ENCODE data around the gene SLC16A10.
"Not testable (repeated sequence)": the region's sequence is repeated elsewhere in the genome, so short reads cannot be mapped to it uniquely, and the experiment has no call there.

The SLC16A10 gene

GRCh38 chr6:111118826-111119225 lies 31.5 kb downstream of the SLC16A10 start:
- TF ChIP-seq TAF1 (IDR thresholded peaks at IDR 0.05; ENCODE audit: borderline replicate concordance, low read depth, low read length) (no peak), POLR2AphosphoS5 (IDR thresholded peaks at IDR 0.05; ENCODE audit: low read depth, low read length) (no peak), POLR2A (IDR thresholded peaks at IDR 0.05; ENCODE audit: low read depth, low read length) (no peak)
- no peak for FAIRE-seq
- no peak for DNase-seq (ENCODE audit: insufficient read length)

- TF ChIP-seq POLR2A (IDR thresholded peaks at IDR 0.05; ENCODE audit: low read depth, low read length) (no peak), TAF1 (IDR thresholded peaks at IDR 0.05; ENCODE audit: borderline replicate concordance, low read depth, low read length) (no peak), POLR2AphosphoS5 (IDR thresholded peaks at IDR 0.05; ENCODE audit: low read depth, low read length) (no peak)
- DNase-seq (ENCODE audit: insufficient read length) = no peak
- no peak for FAIRE-seq
Observed at GRCh38 chr6:111119571-111120329, 32.4 kb downstream of the SLC16A10 start.

DNA sequence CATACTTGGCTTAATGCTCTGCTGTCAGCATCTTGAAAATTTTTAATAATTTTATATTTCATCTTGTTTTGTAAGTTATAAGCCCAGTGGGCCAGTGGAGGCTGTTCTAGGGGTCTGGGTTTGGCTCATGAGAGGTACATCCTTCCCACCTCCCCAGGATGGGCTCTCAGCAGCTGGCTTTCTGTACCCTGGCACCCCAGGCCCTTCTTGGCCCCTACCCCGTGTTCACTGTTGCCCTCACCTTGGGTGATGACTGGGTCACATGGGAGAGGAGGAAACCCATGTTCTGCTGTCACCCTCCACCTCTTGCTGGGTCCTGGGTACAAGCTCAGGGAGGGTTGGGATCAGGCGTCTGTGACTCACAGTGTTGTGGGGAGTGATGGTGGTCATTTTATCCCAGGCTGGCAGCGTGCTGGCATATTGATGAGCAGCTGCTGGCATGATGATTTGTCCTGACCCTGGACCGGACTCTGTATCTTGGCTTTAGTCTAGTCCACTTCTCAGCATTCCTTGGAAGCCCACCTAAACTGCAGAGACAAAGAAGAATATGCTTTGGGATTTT lies 34.6 kb downstream of the SLC16A10 start:
- DNase-seq (ENCODE audit: insufficient read length) (no peak), FAIRE-seq (no peak)
- TF ChIP-seq POLR2A (IDR thresholded peaks at IDR 0.05; ENCODE audit: low read depth, low read length) = no peak
- TF ChIP-seq TAF1 (IDR thresholded peaks at IDR 0.05; ENCODE audit: borderline replicate concordance, low read depth, low read length) = no peak
- TF ChIP-seq POLR2AphosphoS5 (IDR thresholded peaks at IDR 0.05; ENCODE audit: low read depth, low read length) = no peak

DNA sequence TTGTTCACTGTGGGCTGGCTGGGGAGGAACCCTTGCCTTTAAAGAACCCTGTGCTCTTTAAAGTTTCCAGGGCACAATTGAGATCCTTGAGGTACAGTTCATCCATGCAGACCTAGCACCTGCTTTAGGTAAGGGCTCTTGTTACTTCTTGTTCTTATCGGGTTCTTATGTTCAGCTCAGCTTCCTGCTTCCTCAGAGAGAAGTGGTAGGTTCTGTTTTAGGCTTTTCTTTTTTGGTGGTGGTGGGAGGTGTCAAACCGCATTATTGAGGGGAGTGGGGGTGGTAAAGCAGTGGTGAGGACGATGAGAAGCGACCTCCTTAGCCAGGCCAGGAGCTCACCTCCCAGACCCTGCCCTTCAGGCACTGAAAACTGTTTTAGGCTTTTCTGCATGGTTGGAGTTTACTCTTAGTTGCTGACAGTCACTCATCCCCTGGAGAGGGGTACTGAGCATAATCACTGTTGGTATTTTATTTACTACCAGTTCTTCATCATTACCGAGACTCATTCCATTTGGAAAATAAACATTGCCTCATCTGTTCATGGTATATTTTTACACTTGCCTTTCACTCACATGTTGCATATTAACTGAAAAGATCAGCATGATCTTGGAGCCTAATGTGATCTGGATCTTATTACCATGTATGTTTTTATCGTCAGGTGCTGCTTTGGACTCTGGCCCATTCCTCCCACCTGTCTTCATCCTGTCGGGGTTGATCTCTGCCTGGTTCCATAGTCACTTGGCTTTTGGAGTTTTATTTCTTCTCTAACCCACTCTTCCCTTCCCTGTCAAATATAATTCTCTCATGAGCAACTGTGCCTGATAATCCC lies 35.4 kb downstream of the SLC16A10 start:
- TF ChIP-seq POLR2A (IDR thresholded peaks at IDR 0.05; ENCODE audit: low read depth, low read length) = no peak
- FAIRE-seq = no peak
- no peak for DNase-seq (ENCODE audit: insufficient read length)

GRCh38 chr6:111124406-111124805 lies 37.1 kb downstream of the SLC16A10 start:
- FAIRE-seq (no peak), DNase-seq (ENCODE audit: insufficient read length) (no peak)

GRCh38 chr6:111129013-111129412 lies 41.7 kb downstream of the SLC16A10 start:
- no peak for TF ChIP-seq POLR2AphosphoS5 (IDR thresholded peaks at IDR 0.05; ENCODE audit: low read depth, low read length)
- TF ChIP-seq POLR2A (IDR thresholded peaks at IDR 0.05; ENCODE audit: low read depth, low read length) = no peak
- TF ChIP-seq TAF1 (IDR thresholded peaks at IDR 0.05; ENCODE audit: borderline replicate concordance, low read depth, low read length) = no peak
- FAIRE-seq (no peak), DNase-seq (ENCODE audit: insufficient read length) (no peak)

More at GRCh38 chr6:111124406-111124805, 37.1 kb downstream of the SLC16A10 start:
- TF ChIP-seq TAF1 (IDR thresholded peaks at IDR 0.05; ENCODE audit: borderline replicate concordance, low read depth, low read length) (no peak), POLR2AphosphoS5 (IDR thresholded peaks at IDR 0.05; ENCODE audit: low read depth, low read length) (no peak)

- not testable (repeated sequence) for FAIRE-seq
Observed at GRCh38 chr6:111131018-111131417, 43.7 kb downstream of the SLC16A10 start.

DNA sequence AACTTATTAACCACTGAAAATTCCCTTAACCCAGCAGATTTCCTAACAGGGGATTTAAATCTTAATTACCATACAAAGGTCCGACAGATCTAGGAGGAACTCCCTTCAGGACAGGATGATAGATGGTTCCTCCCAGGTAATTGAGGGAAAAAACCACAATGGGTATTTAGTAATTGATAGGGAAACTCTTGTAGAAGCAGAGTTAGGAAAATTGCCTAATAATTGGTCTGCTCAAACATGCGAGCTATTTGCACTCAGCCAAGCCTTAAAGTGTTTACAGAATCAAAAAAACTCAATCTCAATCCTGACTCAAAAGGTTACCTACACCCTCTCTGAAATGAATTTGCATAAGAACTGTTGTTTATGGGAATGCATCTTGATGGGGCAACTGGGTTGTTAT lies 45.4 kb downstream of the SLC16A10 start:
- FAIRE-seq; DNase-seq (ENCODE audit: insufficient read length): not testable (repeated sequence)

More at GRCh38 chr6:111131018-111131417, 43.7 kb downstream of the SLC16A10 start:
- not testable (repeated sequence) for DNase-seq (ENCODE audit: insufficient read length)

GRCh38 chr6:111134236-111134869 lies 47.0 kb downstream of the SLC16A10 start:
- not testable (repeated sequence) for DNase-seq (ENCODE audit: insufficient read length); FAIRE-seq

- DNase-seq (ENCODE audit: insufficient read length); FAIRE-seq: not testable (repeated sequence)
Observed at GRCh38 chr6:111137489-111138093, 50.3 kb downstream of the SLC16A10 start.

GRCh38 chr6:111147440-111147839 lies 60.1 kb downstream of the SLC16A10 start:
- FAIRE-seq (no peak), DNase-seq (ENCODE audit: insufficient read length) (no peak)
- no peak for TF ChIP-seq POLR2AphosphoS5 (IDR thresholded peaks at IDR 0.05; ENCODE audit: low read depth, low read length)
- no peak for TF ChIP-seq TAF1 (IDR thresholded peaks at IDR 0.05; ENCODE audit: borderline replicate concordance, low read depth, low read length)
- TF ChIP-seq POLR2A (IDR thresholded peaks at IDR 0.05; ENCODE audit: low read depth, low read length) = no peak

DNA sequence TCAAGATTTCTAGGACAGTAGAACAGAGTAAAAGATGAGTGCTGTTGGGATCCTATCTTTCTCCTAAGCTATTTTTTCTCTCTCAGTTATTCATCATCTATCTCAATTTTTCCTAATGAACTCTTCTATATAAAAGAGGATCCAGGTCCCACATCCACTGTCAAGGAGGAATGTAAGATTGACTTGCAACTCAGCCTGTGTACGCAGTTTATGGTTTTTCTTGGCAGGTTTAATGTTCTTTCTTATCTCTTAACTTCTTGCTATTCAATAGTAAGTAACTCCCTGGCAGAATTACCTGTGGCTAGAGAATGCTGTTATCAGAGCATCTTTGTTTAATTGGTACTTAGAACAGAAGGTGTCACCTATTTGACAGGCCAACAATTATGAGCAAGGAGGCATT lies 60.8 kb downstream of the SLC16A10 start:
- FAIRE-seq = no peak
- DNase-seq (ENCODE audit: insufficient read length) = no peak
- TF ChIP-seq POLR2AphosphoS5 (IDR thresholded peaks at IDR 0.05; ENCODE audit: low read depth, low read length) (no peak), TAF1 (IDR thresholded peaks at IDR 0.05; ENCODE audit: borderline replicate concordance, low read depth, low read length) (no peak), POLR2A (IDR thresholded peaks at IDR 0.05; ENCODE audit: low read depth, low read length) (no peak)

All from GM12892 (cell line).